Measurements from ENCODE around the gene ABCA13.

DNA sequence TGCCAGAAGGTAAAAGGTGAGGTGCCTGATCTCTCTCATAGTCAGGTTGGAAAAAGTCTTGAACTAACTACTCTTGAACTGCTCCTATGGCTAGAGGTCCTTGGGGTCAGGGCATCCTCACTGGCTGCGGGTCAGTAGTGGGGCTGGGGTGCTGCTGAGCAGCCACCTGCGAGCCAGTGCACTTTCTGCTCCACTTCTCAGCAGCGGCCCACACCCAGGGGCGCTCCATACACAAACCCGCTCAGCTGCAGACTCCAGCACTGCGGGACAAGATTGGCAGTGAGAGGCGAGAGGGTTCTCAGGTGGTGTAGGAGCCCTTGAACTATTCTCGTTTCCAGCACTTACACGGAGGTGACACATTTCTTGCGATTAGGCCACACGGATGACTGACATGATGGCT lies 6.0 kb downstream of the ABCA13 start:
- TF ChIP-seq, protein P1, sequence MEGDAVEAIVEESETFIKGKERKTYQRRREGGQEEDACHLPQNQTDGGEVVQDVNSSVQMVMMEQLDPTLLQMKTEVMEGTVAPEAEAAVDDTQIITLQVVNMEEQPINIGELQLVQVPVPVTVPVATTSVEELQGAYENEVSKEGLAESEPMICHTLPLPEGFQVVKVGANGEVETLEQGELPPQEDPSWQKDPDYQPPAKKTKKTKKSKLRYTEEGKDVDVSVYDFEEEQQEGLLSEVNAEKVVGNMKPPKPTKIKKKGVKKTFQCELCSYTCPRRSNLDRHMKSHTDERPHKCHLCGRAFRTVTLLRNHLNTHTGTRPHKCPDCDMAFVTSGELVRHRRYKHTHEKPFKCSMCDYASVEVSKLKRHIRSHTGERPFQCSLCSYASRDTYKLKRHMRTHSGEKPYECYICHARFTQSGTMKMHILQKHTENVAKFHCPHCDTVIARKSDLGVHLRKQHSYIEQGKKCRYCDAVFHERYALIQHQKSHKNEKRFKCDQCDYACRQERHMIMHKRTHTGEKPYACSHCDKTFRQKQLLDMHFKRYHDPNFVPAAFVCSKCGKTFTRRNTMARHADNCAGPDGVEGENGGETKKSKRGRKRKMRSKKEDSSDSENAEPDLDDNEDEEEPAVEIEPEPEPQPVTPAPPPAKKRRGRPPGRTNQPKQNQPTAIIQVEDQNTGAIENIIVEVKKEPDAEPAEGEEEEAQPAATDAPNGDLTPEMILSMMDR (conservative IDR thresholded peaks at IDR 0.05; ENCODE audit: low read length): no peak
- TF ChIP-seq EZH2phosphoT487 (IDR thresholded peaks at IDR 0.05; ENCODE audit: borderline replicate concordance): no peak

All from Loucy (cell line).